PC-3 (cell line): ENCODE data around the gene HSPA8. TPM values are rescaled to one million over a fixed set of nuclear protein-coding genes. Genes with fewer than 3 reads are reported as not detected.

Experiments
- ATAC-seq: fragments of 200-7000 bp; cut with Tn5 transposase; 2 replicates; pipeline ENCODE4 v1.9.1; 2020; ENCODE audit warnings: mild to moderate bottlenecking, moderate library complexity
- BruUV-seq: library from RNA; stranded (reverse); fragments of 400-500 nt; replicated peaks from 2 replicates; lab custom pipeline; 2021; lab: Mats Ljungman, UMichigan
- CTCF ChIA-PET: fragments of 300-600 bp; sonication (Branson Sonifier 250); formaldehyde crosslinking; loops from one replicate; lab custom pipeline; 2022; ENCODE audit warnings: antibody characterized with exemption; lab: Charles Lee
- POLR2A ChIA-PET: fragments of 300-600 bp; sonication (Branson Sonifier 250); formaldehyde crosslinking; loops from one replicate; lab custom pipeline; 2022; ENCODE audit warnings: antibody characterized with exemption; ENCODE audit not compliant: unreplicated experiment; lab: Charles Lee
- DNase-seq: peaks from one replicate; pipeline ENCODE4 v3.0.0-alpha.2; 2015
- H2AFZ ChIP-seq: fragments of 300-600 bp; sonication (generic); 2 replicates; pipeline ENCODE4 v1.6.0; 2016; ENCODE audit warnings: antibody characterized with exemption, low read length
- H3F3A ChIP-seq: fragments of 300-600 bp; sonication (generic); one replicate; pipeline ENCODE4 v1.6.0; 2017; ENCODE audit warnings: antibody characterized with exemption, low read length, control low read depth, mild to moderate bottlenecking; ENCODE audit not compliant: unreplicated experiment
- H3K27ac ChIP-seq: fragments of 300-600 bp; sonication (generic); 2 replicates; pipeline ENCODE4 v1.5.1; 2016; ENCODE audit warnings: mild to moderate bottlenecking, low read length
- H3K27me3 ChIP-seq: fragments of 300-600 bp; sonication (generic); 2 replicates; pipeline ENCODE4 v1.6.1; 2016; ENCODE audit warnings: low read length, mixed read lengths
- H3K36me3 ChIP-seq: fragments of 300-600 bp; sonication (generic); 2 replicates; pipeline ENCODE4 v1.6.1; 2016; ENCODE audit warnings: low read depth, mixed run types, low read length, mixed read lengths
- H3K4me1 ChIP-seq: fragments of 300-600 bp; sonication (generic); 2 replicates; pipeline ENCODE4 v1.5.1; 2016; ENCODE audit warnings: low read length; ENCODE audit not compliant: insufficient read depth
- H3K4me2 ChIP-seq: fragments of 300-600 bp; sonication (generic); 2 replicates; pipeline ENCODE4 v1.6.0; 2016; ENCODE audit warnings: low read length
- H3K4me3 ChIP-seq: fragments of 300-600 bp; sonication (generic); 2 replicates; pipeline ENCODE4 v1.5.1; 2016; ENCODE audit warnings: mild to moderate bottlenecking, low read length, mixed read lengths
- H3K79me2 ChIP-seq: fragments of 300-600 bp; sonication (generic); 2 replicates; pipeline ENCODE4 v1.6.1; 2017; ENCODE audit warnings: low read length, mixed read lengths
- H3K9ac ChIP-seq: fragments of 300-600 bp; sonication (generic); 2 replicates; pipeline ENCODE4 v1.6.0; 2016; ENCODE audit warnings: mild to moderate bottlenecking, low read length
- H3K9me2 ChIP-seq: fragments of 300-600 bp; sonication (generic); replicated peaks from 2 replicates; pipeline ENCODE4 v1.6.1; 2016; ENCODE audit warnings: mixed run types, low read length, mixed read lengths
- H3K9me3 ChIP-seq: fragments of 300-600 bp; sonication (generic); 2 replicates; pipeline ENCODE4 v1.6.1; 2016; ENCODE audit warnings: low read length, mixed read lengths
- H4K20me1 ChIP-seq: fragments of 300-600 bp; sonication (generic); 2 replicates; pipeline ENCODE4 v1.6.1; 2016; ENCODE audit warnings: low read length, mixed read lengths
- CTCF ChIP-seq: fragments of 300-600 bp; sonication (generic); conservative IDR thresholded peaks from 2 replicates; pipeline ENCODE4 v1.5.1; 2017; ENCODE audit warnings: antibody characterized with exemption, low read depth, mild to moderate bottlenecking, low read length
- EZH2 ChIP-seq: fragments of 300-600 bp; sonication (generic); IDR thresholded peaks from one replicate; pipeline ENCODE4 v1.6.1; 2017; ENCODE audit warnings: antibody characterized with exemption, mild to moderate bottlenecking, low read length; ENCODE audit not compliant: unreplicated experiment
- EZH2phosphoT487 ChIP-seq: fragments of 300-600 bp; sonication (generic); IDR thresholded peaks from 2 replicates; pipeline ENCODE4 v1.6.1; 2018; ENCODE audit warnings: mild to moderate bottlenecking, antibody characterized with exemption, low read length, borderline replicate concordance
- intact Hi-C: fragments of 100-400 bp; cut with micrococcal nuclease; formaldehyde crosslinking; loops from 2 replicates; pipeline ENCODE4 v1.9.0; 2023
- total RNA-seq: library from RNA; depleted of rRNA; stranded (reverse); fragments of >200 nt; gene quantifications from 2 replicates; pipeline ENCODE4 v1.2.3, GENCODE V29; 2014

HSPA8 gene
- total RNA-seq, 1 experiment from 2014 or later, result 2,484 TPM

- BruUV-seq, result no TSS peak
Measured at GRCh38 chr11:123030517-123030916, 31.4 kb downstream of the HSPA8 start.

GRCh38 chr11:123020968-123021367, 41.0 kb downstream of the HSPA8 start:
- Histone ChIP-seq H3K4me1 (peaks cover 5% of the 10 kb centered on the region; the same call in 1 of the 2 replicates), H2AFZ (peak overlapping the region; percentile 59; the same call in 1 of the 2 replicates), H3K27ac (no peak overlapping the region), H3K4me2 (no peak overlapping the region), H3K36me3 (no peaks in the 10 kb centered on the region), H3K27me3 (no peaks in the 10 kb centered on the region; the same call in 1 of the 2 replicates), H3K79me2 (no peaks in the 10 kb centered on the region), H3K9me3 (no peaks in the 10 kb centered on the region), H3K9ac (no peak overlapping the region), H3K9me2 (no peaks in the 10 kb centered on the region), H3F3A (no peaks in the 10 kb centered on the region), H3K4me3 (no peak overlapping the region), H4K20me1 (no peaks in the 10 kb centered on the region)
- CTCF ChIA-PET, result interaction anchor here (0.5 to 1.1 kb wide), 11 partner anchors 22 to 747 kb away, joined by 3 to 31 read pairs (median 4); no protein-coding TSS in a partner anchor
- intact Hi-C loops, result no loop called here
- POLR2A ChIA-PET, result no interaction called here
- ATAC-seq (peak; percentile 71), DNase-seq (peak; percentile 80)
- BruUV-seq, result no TSS peak
- TF ChIP-seq EZH2phosphoT487, result no peak
- TF ChIP-seq CTCF, result peak; percentile 87

More at GRCh38 chr11:123030517-123030916, 31.4 kb downstream of the HSPA8 start:
- Histone ChIP-seq H4K20me1 (no peaks in the 10 kb centered on the region), H3K4me2 (no peak overlapping the region), H3F3A (no peaks in the 10 kb centered on the region), H3K4me3 (no peak overlapping the region), H3K79me2 (no peaks in the 10 kb centered on the region), H3K27ac (no peak overlapping the region), H3K4me1 (no peaks in the 10 kb centered on the region), H3K9me3 (no peaks in the 10 kb centered on the region), H3K9ac (no peak overlapping the region), H3K36me3 (no peaks in the 10 kb centered on the region), H3K27me3 (no peaks in the 10 kb centered on the region), H2AFZ (no peak overlapping the region), H3K9me2 (no peaks in the 10 kb centered on the region)
- DNase-seq (no peak), ATAC-seq (no peak)
- POLR2A ChIA-PET, result no interaction called here
- intact Hi-C loops, result no loop called here
- CTCF ChIA-PET, result no interaction called here
- no peak for TF ChIP-seq EZH2phosphoT487
- no peak for TF ChIP-seq EZH2
- no peak for TF ChIP-seq CTCF

- Histone ChIP-seq H3K9ac (no peak overlapping the region), H2AFZ (no peak overlapping the region), H3K36me3 (no peaks in the 10 kb centered on the region), H3K9me2 (no peaks in the 10 kb centered on the region), H3K27ac (no peak overlapping the region), H3F3A (no peaks in the 10 kb centered on the region), H3K4me1 (peaks cover 5% of the 10 kb centered on the region; the same call in 1 of the 2 replicates), H4K20me1 (no peaks in the 10 kb centered on the region), H3K4me2 (no peak overlapping the region), H3K4me3 (no peak overlapping the region), H3K79me2 (no peaks in the 10 kb centered on the region), H3K9me3 (no peaks in the 10 kb centered on the region), H3K27me3 (peaks cover 13% of the 10 kb centered on the region)
- ChIA-PET POLR2A (no interaction called here), CTCF (no interaction called here)
- BruUV-seq, result no TSS peak
- DNase-seq (no peak), ATAC-seq (no peak)
- intact Hi-C loops, result no loop called here
- TF ChIP-seq EZH2 (no peak), CTCF (no peak), EZH2phosphoT487 (no peak)
Measured at GRCh38 chr11:123018702-123019101, 43.2 kb downstream of the HSPA8 start.
